Fibroblast of lung (primary cell): ENCODE results near the gene ZBTB7C. TPM values are rescaled to one million over a fixed set of nuclear protein-coding genes. Genes with fewer than 3 reads are reported as not detected.

Source experiments
- DNase-seq, 2 donors: peaks; one replicate each; pipeline versions ENCODE4 v3.0.0 to v3.0.0-alpha.2; 2010; ENCODE audit warnings: low read depth in 2 of 2
- H2AFZ ChIP-seq: 2 replicates; pipeline ENCODE4 v1.5.1; 2012; ENCODE audit warnings: low read length, control low read depth, inconsistent platforms
- H3K27ac ChIP-seq: 2 replicates; pipeline ENCODE4 v1.5.1; 2011; ENCODE audit warnings: low read length, control low read depth; ENCODE audit not compliant: insufficient read depth
- H3K27me3 ChIP-seq: 2 replicates; pipeline ENCODE4 v1.5.1; 2011; ENCODE audit warnings: mild to moderate bottlenecking, low read length; ENCODE audit not compliant: control insufficient read depth, insufficient read depth
- H3K36me3 ChIP-seq: 2 replicates; pipeline ENCODE4 v1.5.1; 2011; ENCODE audit warnings: low read length; ENCODE audit not compliant: control insufficient read depth, insufficient read depth
- H3K4me1 ChIP-seq: 2 replicates; pipeline ENCODE4 v1.5.1; 2011; ENCODE audit warnings: low read length; ENCODE audit not compliant: control insufficient read depth, insufficient read depth; ENCODE audit errors: extremely low read depth
- H3K4me2 ChIP-seq: 2 replicates; pipeline ENCODE4 v1.5.1; 2011; ENCODE audit warnings: low read length, control low read depth; ENCODE audit not compliant: insufficient read depth; ENCODE audit errors: extremely low read depth
- H3K4me3 ChIP-seq, 4 experiments: fragments of 200-600 bp in 1 of 4; sonication (generic) in 1 of 4; replicated peaks in 1 of 4; 2 replicates each; pipeline ENCODE4 v1.5.1; 2011 to 2016; ENCODE audit warnings: low read length in 4 of 4, low read depth in 3 of 4, mild to moderate bottlenecking in 3 of 4, control low read depth in 2 of 4, inconsistent platforms in 1 of 4, mixed read lengths in 1 of 4; ENCODE audit not compliant: insufficient read depth in 1 of 4; ENCODE audit errors: control extremely low read depth in 1 of 4
- H3K79me2 ChIP-seq: 2 replicates; pipeline ENCODE4 v1.5.1; 2012; ENCODE audit warnings: mild to moderate bottlenecking, low read length, inconsistent platforms; ENCODE audit not compliant: control insufficient read depth, insufficient read depth
- H3K9ac ChIP-seq: 2 replicates; pipeline ENCODE4 v1.5.1; 2011; ENCODE audit warnings: mild to moderate bottlenecking, low read length, control low read depth; ENCODE audit not compliant: insufficient read depth
- H3K9me3 ChIP-seq: 2 replicates; pipeline ENCODE4 v1.5.1; 2012; ENCODE audit warnings: low read depth, low read length; ENCODE audit not compliant: control insufficient read depth, insufficient read depth
- H4K20me1 ChIP-seq: 2 replicates; pipeline ENCODE4 v1.5.1; 2011; ENCODE audit warnings: low read length; ENCODE audit not compliant: control insufficient read depth, insufficient read depth; ENCODE audit errors: extremely low read depth
- EZH2 ChIP-seq: IDR thresholded peaks from 2 replicates; pipeline ENCODE4 v1.5.1; 2012; ENCODE audit warnings: low read length, control low read depth, mild to moderate bottlenecking; ENCODE audit errors: missing control alignments
- polyA plus RNA-seq, 2 donors: library from polyadenylated mRNA; depleted of rRNA in 1 of 2; stranded (reverse) in 1 of 2; unstranded in 1 of 2; fragments of >200 nt; gene quantifications; 2 replicates each; pipeline ENCODE4 v1.2.1, GENCODE V29; 2011 to 2012; ENCODE audit warnings: missing spikeins in 1 of 2
- total RNA-seq: library from RNA; depleted of rRNA; stranded (reverse); fragments of >200 nt; gene quantifications from 2 replicates; pipeline ENCODE4 v1.2.1, GENCODE V29; 2014
- TF ChIP-seq, protein P1 (sequence below), 2 donors: IDR thresholded peaks in 1 of 2; conservative IDR thresholded peaks in 1 of 2; 1 replicate in 1 of 2; 2 replicates in 1 of 2; pipeline ENCODE4 v1.5.1; 2011 to 2012; ENCODE audit warnings: low read length in 2 of 2, control low read depth in 1 of 2, inconsistent platforms in 1 of 2, low read depth in 1 of 2, mild to moderate bottlenecking in 1 of 2

ZBTB7C gene
- total and polyA plus RNA-seq, 2 donors (not counting 1 experiment from before 2014, with no cell fraction given), result 0.19 to 0.33 TPM

DNA sequence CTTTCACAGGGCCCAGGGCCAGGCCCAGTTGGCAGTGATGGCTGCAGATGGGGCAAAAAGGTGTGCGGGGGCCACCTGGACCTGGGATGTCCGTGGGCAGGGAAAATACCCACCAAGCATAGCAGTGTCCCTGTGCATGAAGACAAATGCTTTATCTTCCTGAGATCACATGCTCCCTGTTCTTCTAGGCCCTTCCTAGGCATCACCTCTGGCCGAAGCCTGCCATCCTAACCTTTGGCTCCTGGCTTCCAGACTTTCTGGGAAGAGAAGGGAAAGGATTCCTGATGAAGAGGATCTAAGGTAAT, 373.7 kb downstream of the ZBTB7C start:
- H3K79me2 ChIP-seq, result no peaks in the 10 kb centered on the region
- DNase-seq, result no peak
- H2AFZ ChIP-seq, result no peak overlapping the region
- no peak overlapping the region for H3K4me3 ChIP-seq
- no peaks in the 10 kb centered on the region for H3K27me3 ChIP-seq
- no peaks in the 10 kb centered on the region for H3K9me3 ChIP-seq
- no peak overlapping the region for H3K9ac ChIP-seq
- no peaks in the 10 kb centered on the region for H4K20me1 ChIP-seq
- no peaks in the 10 kb centered on the region for H3K4me1 ChIP-seq
- no peak overlapping the region for H3K4me2 ChIP-seq
- H3K27ac ChIP-seq, result no peak overlapping the region
- H3K36me3 ChIP-seq, result no peaks in the 10 kb centered on the region
- TF ChIP-seq EZH2, result no peak
- TF ChIP-seq, protein P1, sequence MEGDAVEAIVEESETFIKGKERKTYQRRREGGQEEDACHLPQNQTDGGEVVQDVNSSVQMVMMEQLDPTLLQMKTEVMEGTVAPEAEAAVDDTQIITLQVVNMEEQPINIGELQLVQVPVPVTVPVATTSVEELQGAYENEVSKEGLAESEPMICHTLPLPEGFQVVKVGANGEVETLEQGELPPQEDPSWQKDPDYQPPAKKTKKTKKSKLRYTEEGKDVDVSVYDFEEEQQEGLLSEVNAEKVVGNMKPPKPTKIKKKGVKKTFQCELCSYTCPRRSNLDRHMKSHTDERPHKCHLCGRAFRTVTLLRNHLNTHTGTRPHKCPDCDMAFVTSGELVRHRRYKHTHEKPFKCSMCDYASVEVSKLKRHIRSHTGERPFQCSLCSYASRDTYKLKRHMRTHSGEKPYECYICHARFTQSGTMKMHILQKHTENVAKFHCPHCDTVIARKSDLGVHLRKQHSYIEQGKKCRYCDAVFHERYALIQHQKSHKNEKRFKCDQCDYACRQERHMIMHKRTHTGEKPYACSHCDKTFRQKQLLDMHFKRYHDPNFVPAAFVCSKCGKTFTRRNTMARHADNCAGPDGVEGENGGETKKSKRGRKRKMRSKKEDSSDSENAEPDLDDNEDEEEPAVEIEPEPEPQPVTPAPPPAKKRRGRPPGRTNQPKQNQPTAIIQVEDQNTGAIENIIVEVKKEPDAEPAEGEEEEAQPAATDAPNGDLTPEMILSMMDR (conservative IDR thresholded peaks at IDR 0.05 in 1 of 2, IDR thresholded peaks at IDR 0.05 in 1 of 2; ENCODE audit: low read depth in 1 of 2, low read length in 2 of 2), result no peak

DNA sequence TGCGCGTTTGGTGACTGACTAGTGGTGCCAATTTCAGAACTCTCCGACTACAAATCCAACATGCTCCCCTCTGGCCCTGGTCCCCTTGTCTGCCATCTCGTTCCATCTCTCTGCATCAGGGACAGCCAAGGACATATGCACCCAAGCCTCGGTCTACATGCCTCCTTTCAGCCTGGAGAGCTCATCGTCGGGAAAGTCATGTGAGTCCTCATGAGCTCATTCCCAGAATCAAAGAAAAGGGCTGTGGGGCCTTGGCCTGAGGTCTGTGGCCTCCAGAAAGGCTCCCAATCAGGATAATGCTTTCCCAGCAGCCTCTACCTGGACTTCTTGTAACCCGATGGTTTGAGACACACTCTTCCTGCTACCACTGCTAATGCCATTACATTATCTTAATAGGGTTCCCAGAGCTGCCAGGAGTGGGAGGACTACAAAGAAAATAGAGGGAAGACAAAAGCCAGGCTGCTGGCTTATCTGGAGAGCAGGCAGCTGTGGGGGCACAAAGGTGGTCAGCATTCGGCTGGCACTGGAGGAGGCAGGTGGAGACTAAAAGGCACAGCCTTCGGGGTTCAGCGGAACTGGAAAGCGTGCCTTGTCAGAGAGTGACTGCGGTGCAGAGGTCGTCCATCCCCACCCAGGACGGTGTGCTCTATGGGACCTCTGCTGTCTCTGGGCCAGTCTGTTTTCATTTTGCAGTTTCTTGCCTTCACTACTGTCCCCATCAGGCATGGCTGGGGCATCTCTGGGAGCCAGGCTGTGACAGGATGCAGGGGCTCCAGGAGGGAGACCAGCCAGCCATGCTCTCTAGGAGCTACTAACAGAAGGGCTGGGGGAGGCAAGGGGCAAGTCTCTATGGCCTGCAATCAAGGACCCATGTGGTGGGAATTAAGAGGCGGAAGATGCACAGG, 374.3 kb downstream of the ZBTB7C start:
- Histone ChIP-seq H4K20me1 (no peaks in the 10 kb centered on the region), H3K9me3 (no peaks in the 10 kb centered on the region), H3K79me2 (no peaks in the 10 kb centered on the region), H3K36me3 (no peaks in the 10 kb centered on the region), H3K4me3 (no peak overlapping the region), H3K9ac (no peak overlapping the region), H3K27me3 (no peaks in the 10 kb centered on the region), H3K4me2 (no peak overlapping the region), H2AFZ (no peak overlapping the region), H3K4me1 (no peaks in the 10 kb centered on the region), H3K27ac (no peak overlapping the region)
- TF ChIP-seq, protein P1 (conservative IDR thresholded peaks at IDR 0.05 in 1 of 2, IDR thresholded peaks at IDR 0.05 in 1 of 2; ENCODE audit: low read depth in 1 of 2, low read length in 2 of 2), result no peak
- no peak for TF ChIP-seq EZH2
- no peak for DNase-seq

DNA sequence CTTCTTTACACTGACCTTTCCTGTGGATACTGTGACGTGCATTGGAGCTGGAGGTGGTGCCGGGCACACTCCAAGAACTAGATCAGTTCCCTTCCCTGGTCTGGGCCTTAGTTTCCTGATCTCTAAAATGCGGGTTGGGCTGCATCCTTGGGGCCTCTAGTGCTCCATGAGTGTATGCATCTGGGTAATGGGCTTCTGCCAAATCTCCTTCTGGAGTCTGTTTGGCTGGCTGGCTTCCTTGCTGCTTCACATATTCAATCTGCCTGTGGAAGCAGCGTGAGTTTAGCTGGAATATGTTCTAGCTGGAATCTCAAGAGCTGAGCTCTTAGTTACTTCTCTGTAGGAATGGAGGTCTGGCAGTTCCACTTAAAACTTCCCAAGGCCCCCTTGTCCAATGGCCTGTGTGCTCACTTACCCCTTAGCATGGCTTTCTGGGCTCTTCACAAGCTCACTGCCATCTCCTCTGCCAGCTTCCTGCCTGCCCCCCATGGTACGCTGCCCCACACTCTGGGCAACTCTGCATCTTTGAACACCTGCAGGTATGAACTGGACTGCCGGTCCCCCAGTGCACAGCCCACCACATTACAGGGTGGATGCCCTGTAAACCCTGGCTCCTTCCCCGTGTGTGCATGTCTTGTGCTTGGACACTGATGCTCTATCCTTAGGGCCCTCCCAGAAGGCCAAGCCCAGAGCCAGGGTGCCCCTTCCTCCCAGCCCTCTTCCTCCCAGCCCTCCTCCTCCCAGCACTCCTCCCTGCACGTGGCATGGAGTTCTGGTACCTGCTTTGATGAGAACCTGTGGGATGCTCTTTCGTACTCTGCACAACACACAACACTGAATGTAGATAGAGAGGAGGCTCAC, 375.2 kb downstream of the ZBTB7C start:
- Histone ChIP-seq H3K9ac (no peak overlapping the region), H3K4me3 (no peak overlapping the region), H3K9me3 (no peaks in the 10 kb centered on the region), H3K36me3 (no peaks in the 10 kb centered on the region), H3K4me1 (no peaks in the 10 kb centered on the region), H3K27ac (no peak overlapping the region), H3K27me3 (no peaks in the 10 kb centered on the region), H4K20me1 (no peaks in the 10 kb centered on the region), H2AFZ (no peak overlapping the region), H3K79me2 (no peaks in the 10 kb centered on the region), H3K4me2 (no peak overlapping the region)
- no peak for DNase-seq
- no peak for TF ChIP-seq EZH2
- TF ChIP-seq, protein P1 (conservative IDR thresholded peaks at IDR 0.05 in 1 of 2, IDR thresholded peaks at IDR 0.05 in 1 of 2; ENCODE audit: low read depth in 1 of 2, low read length in 2 of 2), result no peak
